HG03457 (cell line): Measurements from ENCODE around the gene RNF34.

ENCODE experiments used
- ATAC-seq: cut with Tn5 transposase; IDR thresholded peaks from one replicate; pipeline ENCODE4 v1.9.1; 2021; ENCODE audit warnings: moderate number of reproducible peaks; ENCODE audit not compliant: unreplicated experiment

RNF34 gene

GRCh38 chr12:121436706-121437105 lies 36.8 kb downstream of the RNF34 start:
- ATAC-seq: no peak

- no peak for ATAC-seq
Measured at GRCh38 chr12:121438905-121439304, 39.0 kb downstream of the RNF34 start.

- ATAC-seq: no peak
Measured at GRCh38 chr12:121439715-121440114, 39.8 kb downstream of the RNF34 start.

GRCh38 chr12:121440768-121441167 lies 40.9 kb downstream of the RNF34 start:
- ATAC-seq: no peak

- ATAC-seq: no peak
Measured at GRCh38 chr12:121441555-121441954, 41.6 kb downstream of the RNF34 start.

- ATAC-seq: no peak
Measured at GRCh38 chr12:121442028-121442948, 42.4 kb downstream of the RNF34 start.

- ATAC-seq: no peak
Measured at GRCh38 chr12:121443193-121443870, 43.4 kb downstream of the RNF34 start.

- ATAC-seq: no peak
Measured at GRCh38 chr12:121443911-121444841, 44.3 kb downstream of the RNF34 start.

GRCh38 chr12:121444842-121445202 lies 44.9 kb downstream of the RNF34 start:
- no peak for ATAC-seq

GRCh38 chr12:121446750-121447149 lies 46.8 kb downstream of the RNF34 start:
- no peak for ATAC-seq

GRCh38 chr12:121448771-121449315 lies 48.9 kb downstream of the RNF34 start:
- ATAC-seq: no peak

GRCh38 chr12:121451961-121452339 lies 52.0 kb downstream of the RNF34 start:
- no peak for ATAC-seq

- no peak for ATAC-seq
Measured at GRCh38 chr12:121452340-121452984, 52.5 kb downstream of the RNF34 start.

- ATAC-seq: no peak
Measured at GRCh38 chr12:121452985-121453360, 53.1 kb downstream of the RNF34 start.

GRCh38 chr12:121453629-121454028 lies 53.7 kb downstream of the RNF34 start:
- ATAC-seq: no peak

- ATAC-seq: no peak
Measured at GRCh38 chr12:121454921-121455320, 55.0 kb downstream of the RNF34 start.

GRCh38 chr12:121455766-121456420 lies 56.0 kb downstream of the RNF34 start:
- ATAC-seq: no peak

GRCh38 chr12:121456551-121456950 lies 56.6 kb downstream of the RNF34 start:
- no peak for ATAC-seq

GRCh38 chr12:121461048-121461447 lies 61.1 kb downstream of the RNF34 start:
- no peak for ATAC-seq

- ATAC-seq: no peak
Measured at GRCh38 chr12:121464331-121464730, 64.4 kb downstream of the RNF34 start.
